Smooth muscle cell (in vitro differentiated cells): ENCODE data around the gene DDR2. TPM values are rescaled to one million over a fixed set of nuclear protein-coding genes. Genes with fewer than 3 reads are reported as not detected.
"Not testable (repeated sequence)": the region's sequence is repeated elsewhere in the genome, so short reads cannot be mapped to it uniquely, and the experiment has no call there.

Experiments used
- DNase-seq: peaks from one replicate; lab custom pipeline; 2025; ENCODE audit not compliant: unreplicated experiment; lab: John Stamatoyannopoulos, UW
- H2AFZ ChIP-seq: fragments of 200-600 bp; sonication (generic); 2 replicates; pipeline ENCODE4 v1.6.0; 2016; ENCODE audit warnings: antibody characterized with exemption, low read depth, mild to moderate bottlenecking
- H3F3A ChIP-seq: fragments of 200-600 bp; sonication (generic); 2 replicates; pipeline ENCODE4 v1.6.0; 2017; ENCODE audit warnings: antibody characterized with exemption, low read depth
- H3K27ac ChIP-seq: fragments of 200-600 bp; sonication (generic); 2 replicates; pipeline ENCODE4 v1.5.1; 2016; ENCODE audit warnings: low read depth, mild to moderate bottlenecking
- H3K27me3 ChIP-seq: fragments of 200-600 bp; sonication (generic); 2 replicates; pipeline ENCODE4 v1.6.1; 2016; ENCODE audit warnings: low read depth, mild to moderate bottlenecking
- H3K36me3 ChIP-seq: fragments of 200-600 bp; sonication (generic); 2 replicates; pipeline ENCODE4 v1.5.1; 2016; ENCODE audit warnings: low read depth
- H3K4me1 ChIP-seq: fragments of 200-600 bp; sonication (generic); 2 replicates; pipeline ENCODE4 v1.5.1; 2016; ENCODE audit warnings: low read depth
- H3K4me2 ChIP-seq: fragments of 200-600 bp; sonication (generic); 2 replicates; pipeline ENCODE4 v1.6.0; 2016; ENCODE audit warnings: mild to moderate bottlenecking
- H3K4me3 ChIP-seq: fragments of 200-600 bp; sonication (generic); 2 replicates; pipeline ENCODE4 v1.5.1; 2016; ENCODE audit warnings: mild to moderate bottlenecking
- H3K79me2 ChIP-seq: fragments of 200-600 bp; sonication (generic); 2 replicates; pipeline ENCODE4 v1.6.0; 2016; ENCODE audit warnings: low read depth, mild to moderate bottlenecking
- H3K9ac ChIP-seq: fragments of 200-600 bp; sonication (generic); 2 replicates; pipeline ENCODE4 v1.6.0; 2016; ENCODE audit warnings: low read depth
- H3K9me3 ChIP-seq: fragments of 200-600 bp; sonication (generic); replicated peaks from 2 replicates; pipeline ENCODE4 v1.5.1; 2016; ENCODE audit warnings: low read depth
- H4K20me1 ChIP-seq: fragments of 200-600 bp; sonication (generic); 2 replicates; pipeline ENCODE4 v1.6.0; 2016; ENCODE audit warnings: low read depth
- CTCF ChIP-seq: fragments of 200-600 bp; sonication (generic); IDR thresholded peaks from 2 replicates; pipeline ENCODE4 v1.5.1; 2017; ENCODE audit warnings: borderline replicate concordance, mild to moderate bottlenecking, antibody characterized with exemption; ENCODE audit not compliant: insufficient read depth, poor library complexity, severe bottlenecking
- WGBS: methylation state at CpG from one replicate; pipeline ENCODE4 v1.1.7; 2016; ENCODE audit warnings: low lambda C conversion rate; 5-methylcytosine and 5-hydroxymethylcytosine counted together
- polyA plus RNA-seq: library from polyadenylated mRNA; unstranded; fragments of >200 nt; fragmentation: Nextera tagmentation; extraction: Ambion mirVana; gene quantifications from 2 replicates; pipeline ENCODE4 v1.2.1, GENCODE V29; 2016
- total RNA-seq: library from RNA; depleted of rRNA; stranded (reverse); fragments of >200 nt; gene quantifications from 2 replicates; pipeline ENCODE4 v1.2.3, GENCODE V29; 2014

Gene DDR2
- total and polyA plus RNA-seq, 2 experiments from 2014 or later: 13.3 to 24.5 TPM

GRCh38 chr1:162728573-162728972, 96.3 kb downstream of the DDR2 start:
- H3K4me2 ChIP-seq: no peak overlapping the region
- no peak overlapping the region for H2AFZ ChIP-seq
- no peak for TF ChIP-seq CTCF
- H3K4me1 ChIP-seq: no peaks in the 10 kb centered on the region
- no peak overlapping the region for H3K4me3 ChIP-seq
- no peak overlapping the region for H3K9ac ChIP-seq
- no peaks in the 10 kb centered on the region for H3K9me3 ChIP-seq
- H3K27ac ChIP-seq: no peak overlapping the region
- no peaks in the 10 kb centered on the region for H3K36me3 ChIP-seq
- H3K79me2 ChIP-seq: no peaks in the 10 kb centered on the region
- DNase-seq: no peak
- H3K27me3 ChIP-seq: peaks cover 49% of the 10 kb centered on the region
- peaks cover 87% of the 10 kb centered on the region for H4K20me1 ChIP-seq
- H3F3A ChIP-seq: peaks cover 4% of the 10 kb centered on the region
- 92% methylated on average over 2 of the region's 2 CpGs for WGBS

GRCh38 chr1:162729195-162729774, 97.0 kb downstream of the DDR2 start:
- not testable (repeated sequence) for H2AFZ ChIP-seq, H3K79me2 ChIP-seq, H3F3A ChIP-seq, DNase-seq, H3K36me3 ChIP-seq, H3K9ac ChIP-seq, H3K27ac ChIP-seq, H3K4me3 ChIP-seq, H3K4me1 ChIP-seq, H3K4me2 ChIP-seq, H3K9me3 ChIP-seq
- peaks cover 84% of the 10 kb centered on the region for H4K20me1 ChIP-seq
- H3K27me3 ChIP-seq: peaks cover 49% of the 10 kb centered on the region
- no CpG with 5 or more reads among the region's 1 CpG for WGBS

- no peak overlapping the region for H3K9ac ChIP-seq
- no peak for TF ChIP-seq CTCF
- no peaks in the 10 kb centered on the region for H3F3A ChIP-seq
- no peaks in the 10 kb centered on the region for H3K36me3 ChIP-seq
- H3K4me3 ChIP-seq: no peak overlapping the region
- no peak overlapping the region for H3K4me2 ChIP-seq
- no peak overlapping the region for H2AFZ ChIP-seq
- H3K79me2 ChIP-seq: no peaks in the 10 kb centered on the region
- H3K9me3 ChIP-seq: no peaks in the 10 kb centered on the region
- H3K4me1 ChIP-seq: no peaks in the 10 kb centered on the region
- DNase-seq: no peak
- H3K27ac ChIP-seq: no peak overlapping the region
- peaks cover 50% of the 10 kb centered on the region for H3K27me3 ChIP-seq
- H4K20me1 ChIP-seq: peaks cover 85% of the 10 kb centered on the region
These were observed 99.8 kb downstream of the DDR2 start for GRCh38 chr1:162732094-162732493.

GRCh38 chr1:162732566-162733335, 100.5 kb downstream of the DDR2 start:
- no peak overlapping the region for H3K27ac ChIP-seq
- H3K27me3 ChIP-seq: peaks cover 50% of the 10 kb centered on the region
- no peak overlapping the region for H3K9ac ChIP-seq
- H3K4me2 ChIP-seq: no peak overlapping the region
- H3K79me2 ChIP-seq: no peaks in the 10 kb centered on the region
- H3K36me3 ChIP-seq: no peaks in the 10 kb centered on the region
- no peaks in the 10 kb centered on the region for H3K4me1 ChIP-seq
- no peak overlapping the region for H3K4me3 ChIP-seq
- WGBS: 83% methylated on average over 8 of the region's 8 CpGs
- H2AFZ ChIP-seq: no peak overlapping the region
- DNase-seq: no peak
- peaks cover 85% of the 10 kb centered on the region for H4K20me1 ChIP-seq
- no peaks in the 10 kb centered on the region for H3F3A ChIP-seq
- no peaks in the 10 kb centered on the region for H3K9me3 ChIP-seq
- no peak for TF ChIP-seq CTCF
